Astrocyte of the spinal cord (primary cell): ENCODE measurements around the gene TXNDC5.
A peak's percentile ranks its signal among the peaks of the same experiment; 100 is the strongest.

Experiments
- DNase-seq: peaks from one replicate; pipeline ENCODE4 v3.0.0; 2011; ENCODE audit warnings: low read depth, low spot score
- H3K4me3 ChIP-seq: 2 replicates; pipeline ENCODE4 v1.5.1; 2011; ENCODE audit warnings: low read depth, mild to moderate bottlenecking, low read length, moderate library complexity
- CTCF ChIP-seq: IDR thresholded peaks from 2 replicates; pipeline ENCODE4 v1.5.1; 2012; ENCODE audit warnings: low read depth, mild to moderate bottlenecking, low read length, inconsistent platforms
- in situ Hi-C: cut with HindIII; loops from 2 replicates; pipeline ENCODE4 v1.10.0; 2017; ENCODE audit warnings: low sequenced_read_pairs

The TXNDC5 gene

GRCh38 chr6:7851780-7852179, 58.8 kb downstream of the TXNDC5 start:
- in situ Hi-C loops = no loop called here
- DNase-seq = no peak
- no peak overlapping the region for H3K4me3 ChIP-seq
- no peak for TF ChIP-seq CTCF

GRCh38 chr6:7848229-7848628, 62.4 kb downstream of the TXNDC5 start:
- no peak for TF ChIP-seq CTCF
- H3K4me3 ChIP-seq = no peak overlapping the region
- DNase-seq = no peak

GRCh38 chr6:7846966-7847818, 63.4 kb downstream of the TXNDC5 start:
- peak; percentile 36 for TF ChIP-seq CTCF
- no peak overlapping the region for H3K4me3 ChIP-seq
- in situ Hi-C loops = no loop called here
- DNase-seq = peak; percentile 50

More at GRCh38 chr6:7848229-7848628, 62.4 kb downstream of the TXNDC5 start:
- in situ Hi-C loops = no loop called here

- H3K4me3 ChIP-seq = no peak overlapping the region
- in situ Hi-C loops = no loop called here
- no peak for DNase-seq
- TF ChIP-seq CTCF = no peak
These were observed 68.7 kb downstream of the TXNDC5 start for GRCh38 chr6:7841781-7842468.

- in situ Hi-C loops = no loop called here
- no peak for DNase-seq
- no peak for TF ChIP-seq CTCF
- no peak overlapping the region for H3K4me3 ChIP-seq
These were observed 74.1 kb downstream of the TXNDC5 start for GRCh38 chr6:7836371-7837026.

- DNase-seq = no peak
- TF ChIP-seq CTCF = no peak
- in situ Hi-C loops = no loop called here
- H3K4me3 ChIP-seq = no peak overlapping the region
These were observed 76.9 kb downstream of the TXNDC5 start for GRCh38 chr6:7833751-7834070.
